ENCODE results near the gene BRD3OS.
A peak's percentile ranks its signal among the peaks of the same experiment; 100 is the strongest.

The BRD3OS gene

DNA sequence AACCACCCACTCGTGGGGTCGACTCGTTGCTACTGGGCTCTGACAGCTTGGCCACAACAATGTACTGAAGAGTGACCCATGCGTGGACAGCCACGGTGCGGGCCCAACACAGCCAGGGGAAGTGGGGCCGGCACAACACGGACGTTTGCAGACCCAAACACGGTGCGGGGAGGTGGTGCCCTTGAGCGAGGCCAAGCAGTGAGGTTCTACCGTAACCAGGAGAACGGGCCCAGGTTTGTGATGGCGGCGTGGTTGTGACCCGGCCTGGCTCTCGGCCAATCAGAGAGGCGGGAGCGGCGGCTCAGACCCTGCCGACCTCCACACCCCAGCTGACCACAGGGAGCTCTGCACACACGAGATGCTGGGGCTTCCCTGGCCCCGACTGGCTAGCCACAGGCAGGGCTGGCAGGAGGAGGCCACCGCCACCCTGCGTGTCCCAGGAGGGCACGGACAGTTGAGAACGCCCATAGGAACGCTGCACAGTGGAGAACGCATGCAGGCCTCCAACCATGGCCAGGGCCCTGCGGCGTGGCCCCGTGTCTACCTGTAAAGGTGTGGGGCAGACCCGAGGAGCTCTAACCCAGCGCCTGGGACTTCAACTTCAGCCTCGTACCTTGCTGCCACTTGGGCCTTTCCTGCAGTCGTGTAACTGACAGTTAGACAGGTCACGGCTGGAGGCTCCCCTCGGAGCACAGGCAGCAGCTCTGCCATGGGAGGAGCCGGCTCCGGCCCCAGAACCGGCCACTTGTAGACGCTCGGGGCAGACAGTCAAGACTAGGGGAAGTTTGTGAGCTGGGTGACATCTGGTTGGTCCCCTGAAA, 28.9 kb downstream of the BRD3OS start:
- no peak for DNase-seq

DNA sequence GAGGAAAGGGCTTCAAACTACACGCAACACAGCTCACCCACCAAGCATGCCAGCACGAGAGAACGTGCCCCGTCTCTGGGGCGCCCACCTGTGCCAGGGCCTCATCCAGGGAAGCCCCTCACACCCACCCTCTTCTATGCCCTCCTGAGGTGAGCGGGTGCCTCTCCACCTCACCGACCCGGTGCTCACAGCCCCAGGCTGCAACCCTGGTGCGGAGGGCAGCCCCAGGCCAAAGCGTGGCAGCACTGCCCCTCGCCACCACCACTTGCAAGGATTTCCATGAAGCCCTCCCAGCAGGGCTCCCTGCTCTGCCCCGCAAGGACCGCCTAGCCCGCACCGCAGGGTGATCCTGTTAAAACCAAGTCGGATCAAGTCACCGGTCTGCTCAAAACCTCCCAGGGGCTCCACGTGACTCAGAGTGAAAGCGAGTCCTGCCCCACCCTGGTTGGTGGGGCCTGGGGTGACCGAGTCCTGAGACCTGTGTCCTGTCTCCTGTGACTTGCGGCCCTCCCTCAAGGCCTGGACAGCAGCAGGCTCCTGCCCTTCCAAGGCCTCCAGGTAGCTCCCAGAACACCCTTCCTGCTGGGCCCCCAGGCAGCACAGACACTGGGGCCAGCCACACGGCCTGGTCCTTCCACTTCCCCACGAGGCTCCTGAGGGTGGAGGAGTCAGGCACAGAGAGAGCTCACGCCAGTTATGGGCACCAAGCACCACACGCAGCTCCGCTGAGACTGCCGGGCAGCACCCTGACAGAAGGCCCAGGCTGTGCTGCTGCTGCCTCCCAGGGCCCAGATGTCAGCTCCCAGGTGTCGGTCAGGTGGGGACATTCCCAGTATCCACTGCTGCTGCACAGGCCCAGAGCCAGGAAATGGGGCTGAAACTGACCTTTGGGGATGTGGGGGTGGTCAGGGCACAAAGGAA, 29.9 kb downstream of the BRD3OS start:
- no peak for DNase-seq

DNA sequence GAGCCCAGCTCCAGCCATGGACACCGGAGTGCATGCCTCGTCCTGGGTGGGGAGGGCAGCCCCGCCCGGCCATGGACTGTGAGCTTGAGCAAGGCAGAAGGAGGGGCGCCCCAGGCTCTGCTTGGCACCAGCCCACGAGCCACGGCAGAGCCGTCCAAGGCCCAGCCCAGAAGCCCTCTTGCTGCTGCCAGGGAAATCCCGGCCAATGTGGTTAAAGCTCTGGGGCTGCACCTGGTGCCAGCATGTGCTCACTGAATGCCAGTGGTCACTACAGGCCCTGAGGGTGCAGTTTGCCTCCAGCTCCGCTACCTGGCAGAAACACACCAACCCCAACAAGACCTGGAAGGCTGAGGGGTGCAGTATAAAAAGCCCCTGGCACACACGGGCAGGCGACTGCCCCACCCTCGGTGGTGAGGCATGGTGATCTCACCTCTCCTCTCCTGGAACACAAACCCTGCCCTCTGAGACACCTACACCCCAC, 30.7 kb downstream of the BRD3OS start:
- no peak for DNase-seq

DNA sequence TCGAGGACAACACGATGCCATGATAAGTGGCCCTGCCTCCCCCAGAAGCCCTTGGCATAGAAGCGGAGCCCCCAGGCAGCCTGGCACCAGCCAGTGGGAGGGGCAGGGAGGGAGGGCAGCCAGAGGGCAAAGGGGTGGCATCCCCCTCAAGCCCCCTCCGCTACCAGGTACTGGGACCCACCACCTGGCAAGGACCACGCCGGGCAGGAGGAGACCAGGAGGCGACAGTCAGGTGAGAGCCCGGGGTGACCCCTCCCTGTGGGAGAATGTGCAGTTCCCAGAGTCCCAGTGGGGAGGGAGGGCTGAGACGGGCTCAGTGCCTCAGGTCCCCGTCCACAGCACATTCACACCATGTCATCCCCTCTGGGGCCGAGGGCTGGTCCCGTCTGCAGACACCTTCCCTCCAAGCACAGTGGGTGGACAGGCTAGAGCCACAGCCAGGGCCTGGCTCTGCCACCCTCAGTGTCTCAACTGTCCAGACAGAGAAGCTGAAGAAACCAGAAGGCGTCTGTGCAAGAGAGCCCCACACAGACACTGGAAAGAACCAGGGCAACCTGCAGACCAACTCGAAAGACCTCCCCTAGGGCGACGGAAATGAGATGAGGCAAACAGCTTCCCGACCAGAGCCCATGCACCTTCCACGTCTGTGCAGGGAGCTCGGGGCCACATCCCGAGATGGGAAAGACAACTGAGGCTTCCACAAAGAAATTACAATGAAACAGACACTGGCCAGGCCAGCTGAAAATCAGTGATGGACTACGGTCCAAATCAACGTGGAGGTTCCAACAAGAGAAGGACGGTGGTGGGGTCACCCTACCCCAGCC, 31.4 kb downstream of the BRD3OS start:
- no peak for DNase-seq

DNA sequence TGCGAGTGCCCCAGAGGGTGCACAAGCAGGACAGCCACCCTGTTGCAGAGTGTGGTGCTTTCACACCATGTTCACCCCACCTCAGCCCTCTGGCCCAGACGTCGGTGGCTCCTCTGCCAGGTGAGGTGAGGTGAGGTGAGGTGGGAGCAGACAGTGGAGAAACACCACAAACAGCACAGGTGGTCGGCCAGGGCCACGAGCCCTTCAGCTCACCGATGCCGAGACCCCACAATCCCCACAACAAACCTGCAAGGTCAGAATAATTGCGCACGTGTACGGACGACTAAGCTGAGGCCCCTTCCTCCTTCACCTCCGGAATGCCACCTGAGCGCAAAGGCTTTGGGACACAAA, 32.0 kb downstream of the BRD3OS start:
- DNase-seq = no peak

DNA sequence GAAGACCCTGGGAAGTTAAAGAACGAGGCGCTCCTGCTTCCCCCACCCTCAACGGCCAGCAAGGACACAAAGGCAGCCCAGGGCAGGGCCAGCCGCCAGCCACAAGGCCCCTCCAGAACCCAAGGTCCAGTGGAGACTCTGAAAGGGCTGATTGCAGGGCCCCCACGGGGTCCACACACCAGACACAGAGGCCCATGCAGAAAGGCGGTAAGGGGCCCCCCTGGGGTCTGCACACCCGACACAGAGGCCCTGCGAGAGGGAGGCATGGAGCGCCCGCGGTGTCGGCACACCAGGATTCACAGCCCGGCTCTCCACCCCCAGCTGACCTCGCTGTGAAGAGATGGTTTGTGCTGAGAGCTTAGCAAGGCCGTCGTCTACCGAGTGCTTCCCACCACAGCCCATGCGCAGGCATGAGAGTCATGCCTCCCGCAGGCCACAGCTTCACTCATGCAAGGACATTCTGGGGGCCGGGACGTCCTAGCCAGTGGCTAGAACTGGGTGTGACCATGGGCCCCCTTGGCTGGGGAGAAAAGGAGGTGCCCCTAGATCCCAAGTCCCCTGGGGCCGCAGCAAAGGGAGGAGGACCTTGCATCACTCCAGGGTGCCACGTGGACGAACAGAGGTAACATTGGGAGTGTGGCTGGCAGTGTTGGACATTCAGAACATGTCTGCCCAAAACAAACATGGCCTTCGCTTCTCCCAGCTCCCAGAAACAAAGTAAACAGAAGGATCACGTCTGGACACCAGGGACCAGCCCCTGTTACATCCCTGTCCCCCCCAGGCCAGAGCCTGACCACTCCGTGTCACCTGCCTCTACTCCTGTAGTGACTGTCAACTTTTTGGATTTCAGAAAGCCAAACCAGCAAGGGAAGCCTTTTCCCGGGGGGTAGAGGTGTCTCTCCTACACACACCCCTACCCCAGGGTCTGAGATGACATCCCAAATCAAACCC, 32.7 kb downstream of the BRD3OS start:
- DNase-seq = no peak

DNA sequence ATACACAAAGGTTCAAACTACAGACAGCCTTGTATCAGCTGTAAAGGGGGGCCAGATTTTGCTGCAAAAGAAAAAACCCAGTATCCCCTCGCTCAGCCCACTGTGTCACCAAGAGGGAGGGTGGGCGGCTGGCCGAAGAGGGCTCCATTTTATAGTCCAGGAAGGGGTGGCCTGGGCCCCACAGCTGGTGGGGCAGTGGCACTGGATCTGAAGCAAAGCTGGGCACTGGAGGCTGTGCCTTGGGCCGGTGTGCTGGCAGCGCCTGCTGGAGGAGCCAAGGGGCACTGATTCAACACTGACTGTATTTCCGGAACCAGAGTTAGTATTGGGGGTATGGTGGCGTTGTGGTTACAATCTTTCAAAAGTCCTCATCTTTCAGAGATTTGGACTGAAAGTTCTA, 33.4 kb downstream of the BRD3OS start:
- DNase-seq = no peak

DNA sequence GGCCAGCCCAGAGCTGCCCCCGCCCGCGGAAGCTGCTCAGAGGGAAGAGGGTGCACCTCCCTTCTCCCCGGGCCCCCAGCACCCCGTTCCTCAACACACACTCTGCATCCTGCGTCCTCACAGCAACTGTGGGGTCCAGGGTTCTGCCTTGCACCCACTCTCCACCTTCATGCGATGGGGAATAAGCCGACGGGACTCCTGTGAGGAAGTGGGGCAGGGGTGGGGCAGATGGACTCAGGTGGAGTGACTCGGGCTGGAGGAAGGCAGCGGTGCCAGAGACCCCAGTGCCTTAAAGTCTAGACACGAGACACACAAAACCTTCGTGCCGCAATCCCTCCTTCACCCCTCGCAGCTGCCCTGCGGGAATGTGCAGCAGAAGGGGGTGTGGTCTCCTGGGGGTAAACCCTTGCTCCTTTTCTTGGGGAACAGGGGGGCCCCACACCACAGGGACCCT, 33.9 kb downstream of the BRD3OS start:
- no peak for DNase-seq

DNA sequence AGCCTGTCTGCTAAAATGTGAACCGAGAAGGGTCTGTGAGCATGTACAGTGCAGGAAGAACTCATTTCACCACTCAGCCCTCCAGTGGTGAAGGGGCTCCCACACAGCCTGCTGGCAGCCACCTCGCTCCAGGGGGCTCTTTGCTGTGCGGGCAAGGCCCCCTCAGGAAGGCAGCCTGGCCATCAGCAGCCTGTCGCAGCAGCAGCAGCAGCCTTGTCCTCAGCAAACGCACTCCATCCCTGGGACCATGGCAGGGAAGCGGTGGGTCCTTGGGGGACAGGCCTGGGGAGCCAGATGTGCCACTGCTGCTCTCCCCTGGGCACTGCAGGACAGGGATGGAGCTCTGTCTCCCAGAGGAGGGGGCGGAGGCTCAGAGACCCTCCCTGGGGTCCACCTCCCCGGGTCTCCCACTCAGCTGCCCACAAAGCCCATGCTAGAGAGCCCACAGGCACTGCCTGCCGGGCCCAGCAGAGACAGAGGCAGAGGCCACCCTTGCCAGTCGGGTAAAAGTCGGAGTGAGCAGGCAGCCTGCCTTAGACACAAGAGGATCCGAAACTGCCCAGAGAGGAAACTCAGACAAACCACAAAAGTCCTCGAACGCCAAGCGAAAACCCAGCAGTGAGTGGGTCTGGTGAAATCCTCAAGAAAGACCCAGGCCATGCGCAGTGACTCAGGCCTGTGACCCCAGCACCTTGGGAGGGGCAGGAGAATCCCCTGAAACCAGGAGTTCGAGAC, 34.5 kb downstream of the BRD3OS start:
- peak; percentile 10 to 77 for DNase-seq

DNA sequence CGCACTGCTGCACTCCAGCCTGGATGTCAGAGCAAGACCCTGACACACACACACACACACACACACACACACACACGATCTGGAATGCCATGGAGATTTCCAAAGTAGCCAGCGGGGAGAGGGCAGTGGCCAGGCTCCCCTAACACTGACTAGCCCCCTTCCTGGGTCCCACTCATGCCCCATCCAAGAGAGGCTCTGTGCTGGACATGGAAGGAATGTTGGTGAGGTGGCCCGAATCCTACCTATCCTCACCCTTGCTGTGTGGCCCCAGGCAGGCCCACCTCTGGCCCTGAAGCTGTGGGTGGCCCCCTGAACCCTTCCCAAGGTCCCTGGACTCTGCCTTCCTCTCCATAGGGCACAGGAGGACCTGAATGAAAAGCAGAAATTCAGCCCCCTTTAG, 35.3 kb downstream of the BRD3OS start:
- DNase-seq = no peak

DNA sequence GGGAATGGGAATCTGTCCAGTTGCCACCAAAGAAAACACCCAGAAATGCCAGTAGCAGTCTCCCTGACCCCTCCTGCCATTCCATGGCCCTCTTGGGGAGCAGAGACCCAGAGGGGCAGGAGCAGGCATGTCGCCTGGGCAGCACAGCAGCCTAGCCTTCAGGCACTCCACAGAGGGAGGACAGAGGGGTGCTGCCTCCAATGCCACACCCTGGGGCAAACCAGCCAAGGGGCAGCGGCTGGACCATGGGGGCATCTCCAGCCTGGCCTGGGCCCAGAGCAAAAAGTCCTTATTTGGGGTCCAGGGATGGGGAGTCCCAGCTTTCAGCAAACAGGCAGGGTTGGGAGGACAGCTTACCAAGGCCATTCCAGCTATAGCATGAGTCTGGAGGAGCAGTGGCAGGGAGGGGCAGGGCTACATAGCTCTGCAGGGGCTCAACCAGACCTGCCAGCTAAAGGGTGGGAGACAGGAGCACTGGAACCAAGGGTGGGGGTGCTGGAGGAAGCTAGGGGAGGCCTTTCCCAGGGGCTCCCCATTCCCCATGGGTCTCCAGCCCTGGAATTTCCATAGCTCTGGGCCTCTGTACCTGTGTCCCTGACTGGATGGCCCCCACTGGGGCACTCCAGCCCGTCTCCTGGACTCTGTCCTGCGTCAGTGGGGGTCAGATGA, 35.9 kb downstream of the BRD3OS start:
- DNase-seq = peak in 1 of 2 donors; percentile 8

DNA sequence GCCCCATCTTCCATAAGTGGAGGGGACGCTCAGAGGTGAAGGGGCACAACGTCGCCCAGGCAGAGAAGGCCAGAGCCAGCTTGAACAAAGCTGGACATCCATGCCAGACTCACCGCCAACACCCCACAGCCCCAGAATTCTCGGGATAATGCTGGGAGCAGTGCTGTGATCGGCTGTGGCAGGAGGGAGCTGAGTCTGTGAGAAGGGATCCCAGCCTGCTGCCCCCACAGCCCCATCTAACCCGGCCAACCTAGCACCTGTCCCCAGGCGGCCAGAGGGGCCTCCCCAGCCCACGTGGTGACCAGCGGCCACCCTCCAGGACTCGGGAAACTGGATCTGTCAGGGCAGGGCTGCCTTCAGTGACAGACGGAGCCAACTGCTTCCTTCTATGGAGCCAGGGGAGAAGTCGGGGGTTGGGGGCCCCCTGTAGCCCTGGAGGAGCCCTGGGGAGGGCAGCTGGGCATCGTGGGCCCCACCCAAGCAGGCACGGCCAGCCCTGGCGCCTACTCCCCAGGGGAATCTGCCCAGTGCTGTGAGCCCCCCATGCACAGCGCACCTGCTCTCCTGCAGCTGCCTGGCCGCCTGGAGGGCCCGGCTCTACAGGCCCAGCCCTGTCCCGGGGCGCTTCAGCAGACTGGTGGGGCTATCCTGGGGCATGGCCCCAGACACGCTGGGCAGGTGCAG, 36.5 kb downstream of the BRD3OS start:
- no peak for DNase-seq

DNA sequence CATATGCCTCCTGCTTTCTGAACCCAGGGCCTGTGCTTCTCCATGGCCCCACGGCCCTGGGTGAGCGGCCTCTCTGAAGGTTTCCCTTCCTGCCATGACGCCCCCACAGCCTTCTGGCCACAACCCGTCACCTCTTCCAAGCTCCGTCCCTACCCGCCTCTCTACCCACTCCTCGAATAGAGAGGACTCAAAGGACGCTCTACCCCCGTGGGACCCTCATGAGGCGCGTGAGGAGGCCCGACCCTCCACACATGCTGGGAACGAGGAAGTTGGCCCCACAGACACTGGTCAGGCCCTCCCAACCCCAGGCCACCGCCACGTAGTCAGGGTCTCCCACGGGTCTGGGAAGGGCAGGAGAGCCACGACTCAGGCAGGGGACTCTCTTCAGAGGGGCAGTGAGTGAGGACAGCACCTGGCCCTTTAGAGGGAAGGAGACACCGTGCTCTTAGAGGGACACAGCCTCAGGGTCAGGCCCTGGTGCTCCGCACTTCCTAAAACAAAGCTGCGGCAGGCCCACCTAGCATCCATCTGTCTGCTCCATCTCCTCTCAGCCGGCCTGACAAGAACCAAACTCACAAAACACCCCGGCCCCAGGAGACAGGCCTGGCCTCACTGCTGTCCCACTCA, 37.3 kb downstream of the BRD3OS start:
- DNase-seq = no peak

DNA sequence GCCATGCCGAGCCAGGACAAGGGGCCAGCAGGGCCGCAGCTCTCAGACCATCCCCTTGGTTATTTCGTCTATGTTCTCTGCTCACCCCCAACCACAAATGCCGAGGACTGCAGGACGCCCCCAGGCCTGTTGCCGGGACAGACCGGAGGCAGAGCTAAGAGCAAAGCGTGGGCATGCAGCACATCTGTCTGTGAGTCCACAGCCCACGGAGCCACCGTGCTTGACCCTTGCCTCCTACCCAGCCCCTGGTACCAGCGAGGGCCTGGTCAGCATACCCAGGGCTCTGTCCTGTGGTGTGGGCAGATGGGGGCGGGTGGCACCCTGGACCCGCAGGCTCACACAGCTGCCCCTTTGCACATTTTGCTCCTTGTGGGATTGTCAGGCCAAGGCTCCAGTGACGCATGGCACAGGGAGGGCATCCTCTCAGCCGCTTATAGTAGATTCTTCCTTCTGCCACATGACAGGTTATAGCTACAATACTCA, 37.8 kb downstream of the BRD3OS start:
- no peak for DNase-seq

DNA sequence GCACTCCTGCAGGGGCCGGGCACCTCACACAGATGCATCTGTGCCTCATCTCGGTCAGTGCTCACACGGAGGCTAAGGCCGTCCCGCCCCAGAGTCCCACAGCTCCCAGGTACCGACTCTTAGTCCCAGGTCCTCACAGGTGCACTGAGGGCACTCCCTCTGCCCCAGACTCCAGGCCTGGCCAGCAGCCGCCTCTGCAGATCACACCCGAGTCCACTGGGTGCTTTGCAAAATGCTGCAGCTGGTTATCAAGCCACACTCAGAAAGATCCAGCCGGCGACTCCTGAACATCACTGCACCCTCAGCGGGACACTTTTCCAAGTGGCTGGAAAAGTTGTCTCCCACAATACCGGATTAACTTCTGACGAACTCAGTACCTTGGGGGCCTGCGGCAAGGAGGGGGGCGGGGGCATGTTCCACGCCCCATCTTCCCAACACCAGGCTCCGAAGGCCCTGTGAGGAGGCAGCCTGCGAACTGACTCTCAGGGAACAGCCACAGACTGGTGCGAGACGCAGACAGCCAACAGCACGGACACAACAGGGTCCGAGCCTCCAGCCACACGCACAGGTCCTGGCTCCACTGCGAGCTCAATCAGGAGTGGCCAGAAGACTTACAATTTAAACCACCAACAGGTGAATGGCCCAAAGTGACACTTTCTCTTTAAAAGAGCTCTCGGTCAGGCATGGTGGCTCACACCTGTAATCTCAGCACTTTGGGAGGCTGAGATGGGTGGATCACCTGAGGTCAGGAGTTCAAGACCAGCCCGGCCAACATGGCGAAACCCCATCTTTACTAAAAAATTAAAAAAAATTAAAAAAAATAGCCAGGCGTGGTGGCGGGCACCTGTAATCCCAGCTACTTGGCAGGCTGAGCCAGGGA, 38.5 kb downstream of the BRD3OS start:
- no peak for DNase-seq

DNA sequence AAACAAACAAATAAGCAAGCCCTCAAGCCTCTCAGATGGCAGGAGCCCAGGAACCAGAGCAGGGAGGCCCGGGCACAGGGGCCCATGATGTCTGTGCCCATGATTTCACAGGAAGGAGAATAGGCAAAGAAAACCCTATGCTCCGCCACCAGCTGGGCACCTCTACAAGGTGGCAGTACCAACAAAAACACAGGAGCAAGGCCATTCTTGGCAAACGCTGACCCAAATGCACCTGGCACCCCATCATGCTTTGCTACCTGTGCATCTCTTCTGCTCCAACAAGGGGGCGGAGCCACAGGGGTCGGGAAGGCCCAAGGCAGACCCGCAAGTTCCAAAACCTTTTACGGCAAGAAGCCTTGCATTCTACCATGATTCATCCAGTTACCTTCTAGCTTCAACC, 39.4 kb downstream of the BRD3OS start:
- DNase-seq = no peak

DNA sequence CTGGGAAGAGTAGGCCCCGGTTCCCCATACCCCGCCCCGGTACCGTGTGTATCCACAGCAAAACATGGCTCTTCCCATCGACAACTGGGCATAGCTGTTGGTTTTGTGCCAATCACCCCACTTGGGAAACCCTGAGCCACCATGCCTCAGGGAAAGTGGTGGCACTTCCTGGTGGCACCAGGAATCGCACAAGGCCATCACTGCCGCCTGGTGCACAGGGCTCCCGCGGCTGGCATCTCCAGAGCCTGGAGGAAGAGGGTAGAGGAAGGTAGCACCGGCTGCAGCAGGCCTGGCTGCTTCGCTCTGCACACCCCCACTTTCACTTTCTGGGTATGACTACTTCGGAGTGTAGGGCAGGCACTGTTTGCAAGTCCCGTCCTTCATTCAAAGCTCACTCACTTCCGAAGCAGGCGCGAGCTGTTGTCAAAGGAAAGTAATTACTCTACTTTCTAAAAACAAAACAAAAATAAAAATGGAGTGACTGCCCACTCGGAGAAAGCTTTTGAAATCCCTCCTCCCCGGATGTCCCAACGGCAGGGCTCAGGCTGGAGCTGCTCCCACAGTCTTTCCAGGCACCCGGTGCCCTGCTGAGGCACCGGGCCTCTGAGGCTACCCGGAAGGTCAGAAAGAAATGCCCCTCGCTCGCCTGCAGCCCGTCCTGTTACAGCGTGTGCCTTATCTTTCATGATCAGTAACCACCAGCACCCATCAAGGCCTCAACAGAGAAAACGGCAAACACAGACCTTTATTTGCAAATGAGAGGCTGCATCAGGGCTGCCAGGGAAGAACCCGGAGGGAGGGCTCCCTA, 40.5 kb downstream of the BRD3OS start:
- DNase-seq = peak; percentile 58 to 64

Measured in CD4-positive, alpha-beta T cell treated with Interleukin-4 for 1 hour (primary cell).